GM12872 (cell line): ENCODE data around the gene ATP11B.

ENCODE experiments used
- TF ChIP-seq, protein P1 (sequence below): IDR thresholded peaks from 3 replicates; pipeline ENCODE4 v1.5.1; 2011; ENCODE audit warnings: low read depth, mild to moderate bottlenecking, low read length, moderate library complexity; ENCODE audit not compliant: insufficient read depth

ATP11B gene

DNA sequence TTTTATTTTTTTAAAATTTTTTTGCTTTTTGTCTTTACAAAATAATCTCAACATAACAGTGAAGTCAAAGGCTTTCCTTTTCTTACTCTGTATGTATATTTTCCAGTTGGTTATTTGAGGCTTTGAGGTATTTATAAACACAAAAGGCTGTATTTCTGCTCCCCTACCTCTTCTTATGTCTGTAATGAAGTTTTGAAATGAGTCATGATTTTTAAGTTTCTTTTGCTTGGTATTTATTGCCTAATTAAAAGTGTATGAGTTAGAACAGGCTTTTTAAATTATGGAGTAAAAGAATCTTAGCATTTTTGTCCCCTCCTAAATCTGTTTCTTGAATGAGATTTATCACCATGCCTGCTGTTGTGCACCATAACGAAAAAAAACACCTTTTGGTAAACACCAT, 121.0 kb downstream of the ATP11B start:
- TF ChIP-seq, protein P1, sequence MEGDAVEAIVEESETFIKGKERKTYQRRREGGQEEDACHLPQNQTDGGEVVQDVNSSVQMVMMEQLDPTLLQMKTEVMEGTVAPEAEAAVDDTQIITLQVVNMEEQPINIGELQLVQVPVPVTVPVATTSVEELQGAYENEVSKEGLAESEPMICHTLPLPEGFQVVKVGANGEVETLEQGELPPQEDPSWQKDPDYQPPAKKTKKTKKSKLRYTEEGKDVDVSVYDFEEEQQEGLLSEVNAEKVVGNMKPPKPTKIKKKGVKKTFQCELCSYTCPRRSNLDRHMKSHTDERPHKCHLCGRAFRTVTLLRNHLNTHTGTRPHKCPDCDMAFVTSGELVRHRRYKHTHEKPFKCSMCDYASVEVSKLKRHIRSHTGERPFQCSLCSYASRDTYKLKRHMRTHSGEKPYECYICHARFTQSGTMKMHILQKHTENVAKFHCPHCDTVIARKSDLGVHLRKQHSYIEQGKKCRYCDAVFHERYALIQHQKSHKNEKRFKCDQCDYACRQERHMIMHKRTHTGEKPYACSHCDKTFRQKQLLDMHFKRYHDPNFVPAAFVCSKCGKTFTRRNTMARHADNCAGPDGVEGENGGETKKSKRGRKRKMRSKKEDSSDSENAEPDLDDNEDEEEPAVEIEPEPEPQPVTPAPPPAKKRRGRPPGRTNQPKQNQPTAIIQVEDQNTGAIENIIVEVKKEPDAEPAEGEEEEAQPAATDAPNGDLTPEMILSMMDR: no peak

DNA sequence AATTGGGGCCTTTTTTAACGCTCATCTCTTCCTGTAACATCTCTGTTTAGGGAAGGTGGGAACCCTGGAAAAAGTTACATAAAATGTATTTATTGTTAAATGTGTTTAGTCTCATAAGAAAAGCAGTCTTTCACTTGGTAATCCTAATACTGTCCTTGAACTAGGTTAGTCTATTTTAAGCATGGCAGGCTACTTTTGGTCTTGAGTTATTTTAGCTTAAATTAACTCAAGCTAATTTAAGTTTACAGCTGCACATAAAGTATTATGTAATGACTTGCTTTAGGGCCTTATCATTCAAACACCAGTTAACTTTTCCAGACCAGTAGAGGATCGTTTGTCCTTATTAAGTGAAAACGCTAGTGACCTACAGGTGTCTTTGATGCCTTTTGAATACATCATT, 123.8 kb downstream of the ATP11B start:
- TF ChIP-seq, protein P1: no peak

GRCh38 chr3:182919866-182920357, 126.6 kb downstream of the ATP11B start:
- TF ChIP-seq, protein P1: no peak

DNA sequence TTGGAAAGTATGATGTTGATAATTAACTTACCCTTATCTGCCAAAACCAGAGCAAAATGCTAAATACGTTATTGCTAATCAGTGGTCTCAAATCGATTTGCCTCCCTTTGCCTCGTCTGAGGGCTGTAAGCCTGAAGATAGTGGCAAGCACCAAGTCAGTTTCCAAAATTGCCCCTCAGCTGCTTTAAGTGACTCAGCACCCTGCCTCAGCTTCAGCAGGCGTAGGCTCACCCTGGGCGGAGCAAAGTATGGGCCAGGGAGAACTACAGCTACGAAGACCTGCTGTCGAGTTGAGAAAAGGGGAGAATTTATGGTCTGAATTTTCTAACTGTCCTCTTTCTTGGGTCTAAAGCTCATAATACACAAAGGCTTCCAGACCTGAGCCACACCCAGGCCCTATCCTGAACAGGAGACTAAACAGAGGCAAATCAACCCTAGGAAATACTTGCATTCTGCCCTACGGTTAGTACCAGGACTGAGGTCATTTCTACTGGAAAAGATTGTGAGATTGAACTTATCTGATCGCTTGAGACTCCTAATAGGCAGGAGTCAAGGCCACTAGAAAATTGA, 127.3 kb downstream of the ATP11B start:
- TF ChIP-seq, protein P1: no peak

GRCh38 chr3:182921665-182922355, 128.5 kb downstream of the ATP11B start:
- TF ChIP-seq, protein P1: no peak

GRCh38 chr3:182925330-182925943, 132.1 kb downstream of the ATP11B start:
- TF ChIP-seq, protein P1: no peak

GRCh38 chr3:182925944-182926337, 132.6 kb downstream of the ATP11B start:
- TF ChIP-seq, protein P1: no peak
